Testis (tissue), 3 donors: ENCODE data around the gene NEK4. TPM values are rescaled to one million over a fixed set of nuclear protein-coding genes. Genes with fewer than 3 reads are reported as not detected.

Source experiments
- DNase-seq: peaks from one replicate; pipeline ENCODE4 v3.0.0-alpha.2; 2019
- H3K27ac ChIP-seq, 2 donors: fragments of 200-600 bp; sonication (generic); one replicate each; pipeline ENCODE4 v1.5.1; 2019
- H3K27me3 ChIP-seq: fragments of 200-600 bp; sonication (generic); one replicate; pipeline ENCODE4 v1.5.1; 2019
- H3K36me3 ChIP-seq: fragments of 200-600 bp; sonication (generic); one replicate; pipeline ENCODE4 v1.5.1; 2017; ENCODE audit warnings: low read depth; ENCODE audit errors: missing control alignments
- H3K4me1 ChIP-seq: fragments of 200-600 bp; sonication (generic); one replicate; pipeline ENCODE4 v1.5.1; 2019
- H3K4me3 ChIP-seq, 2 donors: fragments of 200-600 bp; sonication (generic); one replicate each; pipeline ENCODE4 v1.5.1; 2017 to 2019
- H3K9me3 ChIP-seq: fragments of 200-600 bp; sonication (generic); one replicate; pipeline ENCODE4 v1.5.1; 2017
- CTCF ChIP-seq, 3 experiments: fragments of 450-650 bp in 2 of 3; fragments of 200-600 bp in 1 of 3; sonication (generic) in 1 of 3; IDR thresholded peaks; one replicate each; pipeline ENCODE4 v1.5.1; 2016 to 2019; ENCODE audit warnings: antibody characterized with exemption in 3 of 3, mild to moderate bottlenecking in 2 of 3, moderate library complexity in 1 of 3
- POLR2A ChIP-seq: fragments of 450-650 bp; IDR thresholded peaks from one replicate; pipeline ENCODE4 v1.6.1; 2017; ENCODE audit warnings: antibody characterized with exemption, mild to moderate bottlenecking, moderate library complexity
- WGBS, 2 donors: methylation state at CpG; one replicate each; pipeline ENCODE4 v1.1.5; 2018; 5-methylcytosine and 5-hydroxymethylcytosine counted together
- intact Hi-C: fragments of 100-400 bp; cut with DNase I; formaldehyde crosslinking; loops from one replicate; pipeline ENCODE4 v1.15.1; 2023; ENCODE audit warnings: low total_unique reads
- polyA plus RNA-seq: library from polyadenylated mRNA; stranded (reverse); fragments of 350-450 nt; fragmentation: Illumina TruSeq; extraction: RNeasy Lipid Tissue Mini Kit (QIAGEN cat#74804); gene quantifications from one replicate; pipeline ENCODE4 v1.2.3, GENCODE V29; 2014; ENCODE audit warnings: low read depth, low replicate concordance; ENCODE audit not compliant: insufficient read depth
- total RNA-seq, 2 donors: library from RNA; depleted of rRNA; stranded (reverse); fragments of >200 nt; gene quantifications; one replicate each; pipeline ENCODE4 v1.2.3, GENCODE V29; 2016

The NEK4 gene
- total and polyA plus RNA-seq, 3 donors from 2014 or later: 66.6 to 114 (median 70.2) TPM

- TF ChIP-seq POLR2A: no peak
- TF ChIP-seq CTCF (IDR thresholded peaks at IDR 0.05): no peak
- intact Hi-C loops: no loop called here
- WGBS, 2 donors: 78 to 81% methylated on average over 12 of the region's 12 CpGs
- Histone ChIP-seq H3K4me3 (no peak overlapping the region), H3K4me1 (no peaks in the 10 kb centered on the region), H3K36me3 (no peaks in the 10 kb centered on the region), H3K27me3 (no peaks in the 10 kb centered on the region), H3K9me3 (no peaks in the 10 kb centered on the region), H3K27ac (no peak overlapping the region)
- no peak for DNase-seq
Observed at GRCh38 chr3:52782412-52783210, 11.9 kb upstream of the NEK4 start.

GRCh38 chr3:52781741-52782140 is 11.0 kb upstream of the NEK4 start:
- H3K36me3 ChIP-seq: no peaks in the 10 kb centered on the region
- no peak overlapping the region for H3K4me3 ChIP-seq
- H3K4me1 ChIP-seq: no peaks in the 10 kb centered on the region
- no peaks in the 10 kb centered on the region for H3K27me3 ChIP-seq
- TF ChIP-seq POLR2A: no peak
- TF ChIP-seq CTCF (IDR thresholded peaks at IDR 0.05): no peak
- no peaks in the 10 kb centered on the region for H3K9me3 ChIP-seq
- WGBS, 2 donors: 72 to 81% methylated on average over 13 of the region's 13 CpGs
- no peak for DNase-seq
- no peak overlapping the region for H3K27ac ChIP-seq
- intact Hi-C loops: no loop called here

- intact Hi-C loops: no loop called here
- TF ChIP-seq POLR2A (no peak), CTCF (IDR thresholded peaks at IDR 0.05) (no peak)
- H3K9me3 ChIP-seq: no peaks in the 10 kb centered on the region
- no peak overlapping the region for H3K27ac ChIP-seq
- no peak overlapping the region for H3K4me3 ChIP-seq
- 82 to 88% methylated on average over 8 of the region's 8 CpGs for whole genome bisulfite sequencing, 2 donors
- no peaks in the 10 kb centered on the region for H3K36me3 ChIP-seq
- no peaks in the 10 kb centered on the region for H3K4me1 ChIP-seq
- DNase-seq: no peak
- H3K27me3 ChIP-seq: no peaks in the 10 kb centered on the region
Observed at GRCh38 chr3:52779837-52780585, 9.3 kb upstream of the NEK4 start.

GRCh38 chr3:52779011-52779836 is 8.5 kb upstream of the NEK4 start:
- Histone ChIP-seq H3K27ac (no peak overlapping the region), H3K36me3 (no peaks in the 10 kb centered on the region), H3K27me3 (no peaks in the 10 kb centered on the region), H3K4me3 (no peak overlapping the region), H3K9me3 (no peaks in the 10 kb centered on the region), H3K4me1 (no peaks in the 10 kb centered on the region)
- no peak for TF ChIP-seq POLR2A
- no peak for TF ChIP-seq CTCF (IDR thresholded peaks at IDR 0.05)
- no peak for DNase-seq
- intact Hi-C loops: no loop called here
- WGBS, 2 donors: 84 to 85% methylated on average over 7 to 11 of the region's 11 CpGs
